Neutrophil (primary cell): Measurements from ENCODE around the gene DDN.

ENCODE experiments used
- H3K27ac ChIP-seq: fragments of 200-600 bp; sonication (generic); 2 replicates; pipeline ENCODE4 v1.5.1; 2016; ENCODE audit warnings: mild to moderate bottlenecking, moderate library complexity
- H3K27me3 ChIP-seq: fragments of 200-600 bp; sonication (generic); 2 replicates; pipeline ENCODE4 v1.6.0; 2016; ENCODE audit warnings: mild to moderate bottlenecking
- H3K36me3 ChIP-seq: fragments of 200-600 bp; sonication (generic); 2 replicates; pipeline ENCODE4 v1.5.1; 2017
- H3K4me1 ChIP-seq, 2 experiments: fragments of 200-600 bp in 1 of 2; sonication (generic) in 1 of 2; 1 replicate in 1 of 2; 2 replicates in 1 of 2; pipeline versions ENCODE4 v1.5.1 to v1.6.1; 2013 to 2016; ENCODE audit warnings: low read depth in 1 of 2, low read length in 1 of 2, mild to moderate bottlenecking in 1 of 2, moderate library complexity in 1 of 2; ENCODE audit not compliant: control insufficient read depth in 1 of 2, insufficient read depth in 1 of 2
- H3K4me3 ChIP-seq, 2 experiments: fragments of 200-600 bp in 1 of 2; sonication (generic) in 1 of 2; 1 replicate in 1 of 2; 2 replicates in 1 of 2; pipeline ENCODE4 v1.5.1; 2013 to 2016; ENCODE audit warnings: low read depth in 1 of 2, low read length in 1 of 2, mild to moderate bottlenecking in 1 of 2, moderate library complexity in 1 of 2
- H3K9me3 ChIP-seq: fragments of 200-600 bp; sonication (generic); 2 replicates; pipeline ENCODE4 v1.5.1; 2016
- CTCF ChIP-seq: fragments of 200-600 bp; sonication (generic); IDR thresholded peaks from 2 replicates; pipeline ENCODE4 v1.5.1; 2016; ENCODE audit warnings: antibody characterized with exemption

Gene DDN

GRCh38 chr12:48972213-48972951, 26.8 kb downstream of the DDN start:
- Histone ChIP-seq H3K4me1 (peaks cover 12 to 18% of the 10 kb centered on the region in 2 experiments), H3K36me3 (no peaks in the 10 kb centered on the region), H3K27me3 (peaks cover 100% of the 10 kb centered on the region), H3K9me3 (no peaks in the 10 kb centered on the region), H3K4me3 (no peak overlapping the region), H3K27ac (no peak overlapping the region)
- TF ChIP-seq CTCF: no peak

- Histone ChIP-seq H3K9me3 (no peaks in the 10 kb centered on the region), H3K4me3 (peak overlapping the region in 1 of 2 experiments; percentile 30), H3K27me3 (peaks cover 94% of the 10 kb centered on the region), H3K36me3 (no peaks in the 10 kb centered on the region), H3K27ac (no peak overlapping the region), H3K4me1 (peaks cover 14 to 23% of the 10 kb centered on the region in 2 experiments)
- TF ChIP-seq CTCF: no peak
These were observed 28.4 kb downstream of the DDN start for GRCh38 chr12:48970702-48971334.

- Histone ChIP-seq H3K36me3 (no peaks in the 10 kb centered on the region), H3K4me1 (peaks cover 14 to 23% of the 10 kb centered on the region in 2 experiments), H3K9me3 (no peaks in the 10 kb centered on the region), H3K27ac (no peak overlapping the region), H3K27me3 (peaks cover 94% of the 10 kb centered on the region), H3K4me3 (no peak overlapping the region)
- TF ChIP-seq CTCF: no peak
These were observed 29.1 kb downstream of the DDN start for GRCh38 chr12:48969833-48970701.

GRCh38 chr12:48969160-48969771, 29.9 kb downstream of the DDN start:
- Histone ChIP-seq H3K36me3 (no peaks in the 10 kb centered on the region), H3K9me3 (no peaks in the 10 kb centered on the region), H3K27me3 (peaks cover 93% of the 10 kb centered on the region), H3K4me3 (no peak overlapping the region), H3K4me1 (peaks cover 14 to 23% of the 10 kb centered on the region in 2 experiments), H3K27ac (no peak overlapping the region)
- TF ChIP-seq CTCF: no peak

GRCh38 chr12:48968467-48968866, 30.7 kb downstream of the DDN start:
- no peaks in the 10 kb centered on the region for H3K9me3 ChIP-seq

More at GRCh38 chr12:48968467-48968866, 30.7 kb downstream of the DDN start:
- no peak for TF ChIP-seq CTCF
- Histone ChIP-seq H3K27ac (no peak overlapping the region), H3K4me3 (no peak overlapping the region), H3K36me3 (no peaks in the 10 kb centered on the region), H3K27me3 (peaks cover 93% of the 10 kb centered on the region), H3K4me1 (peaks cover 14 to 23% of the 10 kb centered on the region in 2 experiments)
